H1 (cell line): ENCODE data around the gene CLDN2. TPM values are rescaled to one million over a fixed set of nuclear protein-coding genes. Genes with fewer than 3 reads are reported as not detected.

Experiments
- CTCF ChIA-PET: fragments of 300-600 bp; sonication (Branson Sonifier 250); formaldehyde crosslinking; loops from one replicate; lab custom pipeline; 2021; ENCODE audit not compliant: partially characterized antibody; lab: Charles Lee
- POLR2A ChIA-PET: fragments of 300-600 bp; sonication (Branson Sonifier 250); formaldehyde crosslinking; loops from one replicate; lab custom pipeline; 2021; ENCODE audit warnings: inconsistent platforms; ENCODE audit not compliant: partially characterized antibody; lab: Charles Lee
- DNase-seq, 2 experiments: peaks; one replicate each; pipeline versions ENCODE4 v3.0.0 to v3.0.0-alpha.2; 2010 to 2022; ENCODE audit warnings: low spot score in 2 of 2, low read depth in 1 of 2, mixed read lengths in 1 of 2
- FAIRE-seq: peaks from 2 replicates; lab custom pipeline; 2011; peaks lifted over from hg19 to GRCh38; lab: Jason Lieb, UNC
- H2AFZ ChIP-seq: 2 replicates; pipeline ENCODE4 v1.8.1; 2012; ENCODE audit warnings: low read length, inconsistent platforms
- H2AK5ac ChIP-seq: 2 replicates; pipeline ENCODE4 v1.6.1; 2013; ENCODE audit warnings: low read depth, low read length
- H2BK120ac ChIP-seq: replicated peaks from 2 replicates; pipeline ENCODE3; 2013; ENCODE audit warnings: low read depth, low read length, inconsistent platforms
- H2BK12ac ChIP-seq: 2 replicates; pipeline ENCODE4 v1.6.1; 2013; ENCODE audit warnings: low read depth, low read length
- H2BK15ac ChIP-seq: 2 replicates; pipeline ENCODE4 v1.6.1; 2013; ENCODE audit warnings: low read length
- H2BK20ac ChIP-seq: 2 replicates; pipeline ENCODE4 v1.6.1; 2013; ENCODE audit warnings: low read length
- H2BK5ac ChIP-seq: 2 replicates; pipeline ENCODE4 v1.6.1; 2013; ENCODE audit warnings: low read depth, low read length
- H3K14ac ChIP-seq: 2 replicates; pipeline ENCODE4 v1.6.1; 2013; ENCODE audit warnings: inconsistent platforms; ENCODE audit not compliant: insufficient read length
- H3K18ac ChIP-seq: 2 replicates; pipeline ENCODE4 v1.6.1; 2013; ENCODE audit warnings: low read length; ENCODE audit errors: extremely low read depth
- H3K23ac ChIP-seq: 2 replicates; pipeline ENCODE4 v1.6.1; 2013; ENCODE audit warnings: inconsistent platforms; ENCODE audit not compliant: insufficient read length
- H3K23me2 ChIP-seq: 2 replicates; pipeline ENCODE4 v1.6.1; 2013; ENCODE audit warnings: low read depth, low read length
- H3K27ac ChIP-seq: 2 replicates; pipeline ENCODE4 v1.6.1; 2011; ENCODE audit warnings: low read depth, low read length, inconsistent platforms
- H3K27me3 ChIP-seq, 4 experiments: replicated peaks in 1 of 4; 1 replicate in 1 of 4; 2 replicates in 3 of 4; pipeline versions ENCODE4 v1.6.1 to v1.8.1; 2011 to 2013; ENCODE audit warnings: low read length in 3 of 4, mild to moderate bottlenecking in 3 of 4, inconsistent platforms in 2 of 4, mixed read lengths in 2 of 4, moderate library complexity in 1 of 4; ENCODE audit not compliant: control insufficient read depth in 3 of 4, insufficient read depth in 3 of 4; ENCODE audit errors: extremely low read depth in 1 of 4
- H3K36me3 ChIP-seq, 4 experiments: 2 replicates each; pipeline versions ENCODE4 v1.6.1 to v1.8.1; 2011 to 2013; ENCODE audit warnings: mild to moderate bottlenecking in 4 of 4, low read length in 3 of 4, moderate library complexity in 2 of 4, control low read depth in 1 of 4, inconsistent platforms in 1 of 4; ENCODE audit not compliant: insufficient read depth in 4 of 4, control insufficient read depth in 2 of 4
- H3K4ac ChIP-seq: replicated peaks from 2 replicates; pipeline ENCODE3; 2013; ENCODE audit warnings: low read length, low read depth, mixed read lengths, inconsistent platforms; ENCODE audit not compliant: insufficient read length
- H3K4me1 ChIP-seq, 4 experiments: replicated peaks in 1 of 4; 1 replicate in 1 of 4; 2 replicates in 3 of 4; pipeline versions ENCODE4 v1.6.1 to v1.8.1; 2011 to 2013; ENCODE audit warnings: low read length in 3 of 4, inconsistent platforms in 2 of 4, mixed read lengths in 1 of 4; ENCODE audit not compliant: insufficient read depth in 4 of 4, control insufficient read depth in 3 of 4
- H3K4me2 ChIP-seq, 2 experiments: 2 replicates each; pipeline versions ENCODE4 v1.6.1 to v1.8.1; 2011 to 2013; ENCODE audit warnings: low read depth in 2 of 2, low read length in 2 of 2, control low read depth in 1 of 2, inconsistent platforms in 1 of 2, mild to moderate bottlenecking in 1 of 2; ENCODE audit not compliant: insufficient read depth in 1 of 2
- H3K4me3 ChIP-seq, 4 experiments: fragments of 200-600, 300-600 bp in 1 of 4; sonication (generic), shearing (Covaris generic), sonication (Bioruptor Twin) in 1 of 4; 2 replicates each; pipeline versions ENCODE4 v1.5.1 to v1.8.1; 2011 to 2016; ENCODE audit warnings: low read length in 4 of 4, low read depth in 3 of 4, control low read depth in 2 of 4, inconsistent platforms in 2 of 4, mild to moderate bottlenecking in 2 of 4, mixed read lengths in 1 of 4, moderate library complexity in 1 of 4; ENCODE audit not compliant: insufficient read depth in 2 of 4; ENCODE audit errors: extremely low read depth in 1 of 4
- H3K56ac ChIP-seq: replicated peaks from 2 replicates; pipeline ENCODE3; 2013; ENCODE audit warnings: low read depth, mild to moderate bottlenecking, mixed read lengths, low read length, inconsistent platforms; ENCODE audit not compliant: insufficient read length
- H3K79me1 ChIP-seq: 2 replicates; pipeline ENCODE4 v1.6.1; 2013; ENCODE audit warnings: low read depth, low read length, control low read depth
- H3K79me2 ChIP-seq, 2 experiments: 2 replicates each; pipeline versions ENCODE4 v1.6.1 to v1.8.1; 2012 to 2013; ENCODE audit warnings: low read length in 2 of 2, mild to moderate bottlenecking in 2 of 2, inconsistent platforms in 1 of 2; ENCODE audit not compliant: insufficient read depth in 2 of 2, control insufficient read depth in 1 of 2
- H3K9ac ChIP-seq, 4 experiments: replicated peaks in 1 of 4; 1 replicate in 1 of 4; 2 replicates in 3 of 4; pipeline versions ENCODE4 v1.6.1 to v1.8.1; 2011 to 2013; ENCODE audit warnings: low read depth in 3 of 4, low read length in 3 of 4, control low read depth in 2 of 4, mild to moderate bottlenecking in 2 of 4, moderate library complexity in 2 of 4, inconsistent platforms in 1 of 4; ENCODE audit errors: extremely low read depth in 1 of 4
- H3K9me3 ChIP-seq, 2 experiments: 2 replicates each; pipeline versions ENCODE4 v1.6.1 to v1.8.1; 2012 to 2013; ENCODE audit warnings: mild to moderate bottlenecking in 2 of 2, moderate library complexity in 2 of 2, control low read depth in 1 of 2, inconsistent platforms in 1 of 2, low read depth in 1 of 2, low read length in 1 of 2, mixed read lengths in 1 of 2; ENCODE audit not compliant: insufficient read depth in 2 of 2
- H4K20me1 ChIP-seq, 2 experiments: replicated peaks in 1 of 2; 2 replicates each; pipeline versions ENCODE3 to v1.8.1; 2011 to 2013; ENCODE audit warnings: inconsistent platforms in 2 of 2, low read length in 2 of 2, mild to moderate bottlenecking in 1 of 2; ENCODE audit not compliant: insufficient read depth in 2 of 2, control insufficient read depth in 1 of 2
- H4K5ac ChIP-seq: 2 replicates; pipeline ENCODE4 v1.6.1; 2013; ENCODE audit warnings: low read length, low read depth, mixed read lengths, inconsistent platforms; ENCODE audit not compliant: insufficient read length
- H4K8ac ChIP-seq: 2 replicates; pipeline ENCODE4 v1.8.0; 2013; ENCODE audit warnings: mild to moderate bottlenecking, moderate library complexity, low read length, inconsistent platforms; ENCODE audit not compliant: insufficient read depth; ENCODE audit errors: extremely low read depth
- H4K91ac ChIP-seq: replicated peaks from 2 replicates; pipeline ENCODE3; 2013; ENCODE audit warnings: low read length, mixed read lengths, inconsistent platforms; ENCODE audit not compliant: insufficient read length
- NANOG ChIP-seq: IDR thresholded peaks from 2 replicates; pipeline ENCODE4 v1.6.1; 2011; ENCODE audit warnings: low read length, low read depth, mild to moderate bottlenecking, inconsistent platforms; ENCODE audit not compliant: insufficient read depth, poor library complexity, severe bottlenecking
- RBBP5 ChIP-seq: IDR thresholded peaks from 2 replicates; pipeline ENCODE4 v1.7.1; 2012; ENCODE audit warnings: low read depth, mild to moderate bottlenecking, inconsistent platforms, low read length, moderate library complexity, borderline replicate concordance
- WGBS, 2 experiments: shearing (Covaris generic) in 1 of 2; methylation state at CpG; one replicate each; pipeline versions ENCODE4 v1.1.6 to v1.1.7; 2013 to 2015; ENCODE audit warnings: low lambda C conversion rate in 2 of 2, mixed read lengths in 2 of 2, inconsistent platforms in 1 of 2, low coverage in 1 of 2, missing lambda C conversion rate in 1 of 2; ENCODE audit not compliant: insufficient replicate concordance in 2 of 2, insufficient coverage in 1 of 2, insufficient read length in 1 of 2; ENCODE audit errors: extremely low coverage in 1 of 2, missing lambda C conversion rate in 1 of 2; 5-methylcytosine and 5-hydroxymethylcytosine counted together
- polyA plus RNA-seq, 7 experiments: library from polyadenylated mRNA; depleted of rRNA in 3 of 7; stranded (reverse) in 5 of 7; unstranded in 2 of 7; fragments of >200 nt in 5 of 7; fragments of 200-250 nt in 2 of 7; gene quantifications; 1 replicate in 5 of 7; 2 replicates in 1 of 7; 4 replicates in 1 of 7; pipeline versions ENCODE4 v1.2.1 to v1.2.3, GENCODE V29; 2011 to 2013; ENCODE audit warnings: missing spikeins in 2 of 7, mixed read lengths in 2 of 7
- total RNA-seq: library from RNA; stranded (reverse); fragmentation: NEBNext Ultra II Directional; extraction: Animal tissue kit (Norgen Biotek cat#: 25700); gene quantifications from 2 replicates; pipeline ENCODE4 v1.2.1, GENCODE V29; 2021
- TF ChIP-seq, protein P1 (sequence below): IDR thresholded peaks from 2 replicates; pipeline ENCODE4 v1.6.1; 2012; ENCODE audit warnings: inconsistent platforms

CLDN2 gene
- total and polyA plus RNA-seq, 2 of the 8 experiments (the other 6 are each of a cell fraction or from before 2014, with no cell fraction given), result 0.02 TPM; not detected in 1

DNA sequence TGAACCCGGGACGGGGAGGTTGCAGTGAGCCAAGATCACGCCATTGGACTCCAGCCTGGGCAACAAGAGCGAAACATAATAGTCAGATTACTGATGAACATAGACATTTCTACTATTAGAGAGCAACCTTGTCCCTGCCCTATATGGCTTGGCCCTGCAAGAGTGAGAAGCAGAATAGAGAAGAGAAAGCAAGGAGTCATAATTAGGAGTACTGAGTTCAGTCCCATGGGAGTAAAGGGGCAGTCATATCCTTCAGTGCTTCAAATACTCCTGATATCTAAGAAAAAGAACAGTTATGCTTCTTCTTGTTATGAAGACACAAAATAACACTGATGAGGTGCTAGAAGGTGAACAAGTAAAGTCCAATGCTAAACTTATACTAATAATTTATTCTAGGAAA lies 33.8 kb downstream of the CLDN2 start:
- Histone ChIP-seq H3K9ac (no peak overlapping the region), H2AFZ (no peak overlapping the region), H4K91ac (no peak overlapping the region), H4K5ac (no peak overlapping the region), H4K8ac (no peak overlapping the region), H3K14ac (no peak overlapping the region), H3K4ac (no peak overlapping the region), H3K18ac (no peak overlapping the region), H2BK12ac (no peak overlapping the region), H2BK15ac (no peak overlapping the region), H3K23ac (no peak overlapping the region), H2AK5ac (no peak overlapping the region), H3K36me3 (no peaks in the 10 kb centered on the region; a peak in 1 of 8 replicates), H3K4me3 (no peak overlapping the region), H3K23me2 (no peaks in the 10 kb centered on the region), H2BK120ac (no peak overlapping the region), H2BK20ac (no peak overlapping the region), H4K20me1 (no peaks in the 10 kb centered on the region), H3K79me2 (no peaks in the 10 kb centered on the region), H3K4me2 (no peak overlapping the region), H3K27me3 (no peaks in the 10 kb centered on the region), H3K9me3 (no peaks in the 10 kb centered on the region), H3K27ac (no peak overlapping the region), H3K56ac (no peak overlapping the region), H3K79me1 (no peaks in the 10 kb centered on the region), H3K4me1 (no peaks in the 10 kb centered on the region), H2BK5ac (no peak overlapping the region)
- DNase-seq (no peak), FAIRE-seq (no peak)
- 80% methylated on average over 4 of the region's 4 CpGs; no CpG with 5 or more reads in 1 of the 2 experiments for WGBS, 2 experiments
- ChIA-PET CTCF (no interaction called here), POLR2A (no interaction called here)
- TF ChIP-seq RBBP5 (no peak), NANOG (no peak)
- TF ChIP-seq, protein P1, sequence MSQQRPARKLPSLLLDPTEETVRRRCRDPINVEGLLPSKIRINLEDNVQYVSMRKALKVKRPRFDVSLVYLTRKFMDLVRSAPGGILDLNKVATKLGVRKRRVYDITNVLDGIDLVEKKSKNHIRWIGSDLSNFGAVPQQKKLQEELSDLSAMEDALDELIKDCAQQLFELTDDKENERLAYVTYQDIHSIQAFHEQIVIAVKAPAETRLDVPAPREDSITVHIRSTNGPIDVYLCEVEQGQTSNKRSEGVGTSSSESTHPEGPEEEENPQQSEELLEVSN, result no peak
